Iris pigment epithelial cell (primary cell): Measurements from ENCODE around the gene GJC1.
A peak's percentile ranks its signal among the peaks of the same experiment; 100 is the strongest.

Experiments
- DNase-seq: peaks from one replicate; pipeline ENCODE4 v3.0.0-alpha.2; 2011; ENCODE audit warnings: low read depth

The GJC1 gene

GRCh38 chr17:44798356-44798755, 31.7 kb downstream of the GJC1 start:
- DNase-seq = no peak

GRCh38 chr17:44797802-44798201, 32.3 kb downstream of the GJC1 start:
- peak; percentile 70 for DNase-seq

- DNase-seq = no peak
Measured at GRCh38 chr17:44796731-44797130, 33.4 kb downstream of the GJC1 start.

GRCh38 chr17:44795928-44796327, 34.2 kb downstream of the GJC1 start:
- DNase-seq = no peak

GRCh38 chr17:44795421-44795820, 34.7 kb downstream of the GJC1 start:
- DNase-seq = no peak

GRCh38 chr17:44794851-44795413, 35.2 kb downstream of the GJC1 start:
- DNase-seq = peak; percentile 85

GRCh38 chr17:44793885-44794842, 35.9 kb downstream of the GJC1 start:
- DNase-seq = no peak

- DNase-seq = peak; percentile 57
Measured at GRCh38 chr17:44792276-44792675, 37.8 kb downstream of the GJC1 start.

- no peak for DNase-seq
Measured at GRCh38 chr17:44788139-44788538, 41.9 kb downstream of the GJC1 start.

GRCh38 chr17:44787271-44787940, 42.7 kb downstream of the GJC1 start:
- no peak for DNase-seq

GRCh38 chr17:44786551-44787081, 43.5 kb downstream of the GJC1 start:
- no peak for DNase-seq

GRCh38 chr17:44785921-44786320, 44.2 kb downstream of the GJC1 start:
- DNase-seq = no peak

- no peak for DNase-seq
Measured at GRCh38 chr17:44782326-44782850, 47.7 kb downstream of the GJC1 start.

GRCh38 chr17:44781551-44782325, 48.3 kb downstream of the GJC1 start:
- no peak for DNase-seq

- DNase-seq = no peak
Measured at GRCh38 chr17:44780845-44781480, 49.1 kb downstream of the GJC1 start.

- DNase-seq = no peak
Measured at GRCh38 chr17:44780161-44780560, 49.9 kb downstream of the GJC1 start.

- peak; percentile 68 for DNase-seq
Measured at GRCh38 chr17:44779211-44780025, 50.7 kb downstream of the GJC1 start.

- DNase-seq = no peak
Measured at GRCh38 chr17:44778656-44779210, 51.4 kb downstream of the GJC1 start.

GRCh38 chr17:44777394-44778348, 52.4 kb downstream of the GJC1 start:
- DNase-seq = no peak
